Measurements from ENCODE around the gene HAPLN1.

Gene HAPLN1

DNA sequence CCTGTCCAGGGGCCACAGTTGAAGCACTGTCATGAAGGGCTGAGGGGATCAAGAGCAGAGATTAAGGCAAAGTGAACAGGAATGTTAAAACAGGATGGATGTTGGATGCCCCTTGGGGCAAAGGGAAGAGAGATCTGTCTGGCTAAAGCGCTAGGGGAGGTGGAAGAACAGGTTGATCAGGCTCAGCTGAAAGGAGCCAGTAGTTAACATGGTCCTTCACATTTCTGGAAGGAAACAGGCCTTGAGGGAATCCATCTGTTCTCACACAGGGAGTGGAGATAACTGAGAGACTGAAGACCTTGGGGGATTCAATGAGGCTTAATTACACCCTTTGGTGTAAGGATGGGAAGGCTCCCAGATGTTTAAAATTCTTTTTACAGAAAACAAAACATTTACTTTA lies 5.8 kb downstream of the HAPLN1 start (continued):
- TF ChIP-seq ZNF211 (tag by site-specific recombination; IDR thresholded peaks at IDR 0.05; ENCODE audit: low read depth) (no peak), ZNF776 (tag by site-specific recombination; IDR thresholded peaks at IDR 0.05; ENCODE audit: borderline replicate concordance) (no peak)

DNA sequence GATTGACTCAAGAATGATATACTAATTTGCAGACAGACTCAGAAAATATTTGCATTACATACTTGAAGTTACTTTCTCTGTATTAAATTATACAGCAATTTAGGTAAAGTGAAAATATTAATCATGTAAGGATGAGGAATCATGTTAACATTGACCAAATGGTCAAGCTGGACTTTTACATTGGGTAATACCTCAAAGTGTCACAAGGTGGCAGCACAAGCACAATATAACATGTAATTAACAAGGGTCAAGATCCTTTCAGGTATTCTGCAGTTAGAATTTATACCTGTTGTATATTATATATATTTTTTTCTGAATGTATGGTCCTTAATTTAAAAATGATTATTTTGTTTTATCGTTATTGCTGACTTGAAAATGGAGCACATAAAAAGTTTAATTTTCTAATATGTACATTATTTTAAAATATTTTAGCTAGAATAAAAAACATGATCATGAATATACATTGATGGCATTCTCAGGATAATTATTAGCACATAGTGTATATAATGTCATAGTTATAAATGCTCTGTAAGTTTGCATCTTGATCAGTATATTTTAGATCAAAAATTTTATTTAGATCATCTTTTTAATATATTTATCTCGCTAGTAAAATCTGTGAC lies 8.6 kb downstream of the HAPLN1 start:
- CTCF ChIA-PET: interaction anchor here (0.5 to 1.9 kb wide), 18 partner anchors 9 to 1811 kb away, joined by 3 to 9 read pairs (median 3); partner anchors contain the start of gene HAPLN1
- no peak overlapping the region for H3K4me3 ChIP-seq (ENCODE audit: low read depth, low read length)
- no peaks in the 10 kb centered on the region for H3K36me3 ChIP-seq (ENCODE audit: control insufficient read depth in 2 of 2, insufficient read depth in 1 of 2, low read length in 2 of 2)
- POLR2A ChIA-PET: no interaction called here
- H3K27ac ChIP-seq (ENCODE audit: extremely low read depth, low read depth, low read length): no peak overlapping the region
- TF ChIP-seq ZNF174 (tag by site-specific recombination; IDR thresholded peaks at IDR 0.05) (no peak), ZSCAN30 (tag by site-specific recombination; IDR thresholded peaks at IDR 0.05) (no peak), SP7 (tag by site-specific recombination; IDR thresholded peaks at IDR 0.05) (peak; percentile 34; the same call in 1 of the 2 replicates), ZNF311 (tag by site-specific recombination; IDR thresholded peaks at IDR 0.05; ENCODE audit: borderline replicate concordance) (no peak), ZNF654 (tag by site-specific recombination; IDR thresholded peaks at IDR 0.05; ENCODE audit: low read depth) (peak; percentile 70), ZNF132 (tag by site-specific recombination; IDR thresholded peaks at IDR 0.05; ENCODE audit: borderline replicate concordance) (no peak)
- TF ChIP-seq, protein P1, sequence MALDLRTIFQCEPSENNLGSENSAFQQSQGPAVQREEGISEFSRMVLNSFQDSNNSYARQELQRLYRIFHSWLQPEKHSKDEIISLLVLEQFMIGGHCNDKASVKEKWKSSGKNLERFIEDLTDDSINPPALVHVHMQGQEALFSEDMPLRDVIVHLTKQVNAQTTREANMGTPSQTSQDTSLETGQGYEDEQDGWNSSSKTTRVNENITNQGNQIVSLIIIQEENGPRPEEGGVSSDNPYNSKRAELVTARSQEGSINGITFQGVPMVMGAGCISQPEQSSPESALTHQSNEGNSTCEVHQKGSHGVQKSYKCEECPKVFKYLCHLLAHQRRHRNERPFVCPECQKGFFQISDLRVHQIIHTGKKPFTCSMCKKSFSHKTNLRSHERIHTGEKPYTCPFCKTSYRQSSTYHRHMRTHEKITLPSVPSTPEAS (tag by site-specific recombination; IDR thresholded peaks at IDR 0.05): no peak
- H3K9me3 ChIP-seq (ENCODE audit: control insufficient read depth, insufficient read depth, low read depth, low read length): no peaks in the 10 kb centered on the region
- H3K4me1 ChIP-seq (ENCODE audit: control insufficient read depth, insufficient read depth, low read length): no peaks in the 10 kb centered on the region

DNA sequence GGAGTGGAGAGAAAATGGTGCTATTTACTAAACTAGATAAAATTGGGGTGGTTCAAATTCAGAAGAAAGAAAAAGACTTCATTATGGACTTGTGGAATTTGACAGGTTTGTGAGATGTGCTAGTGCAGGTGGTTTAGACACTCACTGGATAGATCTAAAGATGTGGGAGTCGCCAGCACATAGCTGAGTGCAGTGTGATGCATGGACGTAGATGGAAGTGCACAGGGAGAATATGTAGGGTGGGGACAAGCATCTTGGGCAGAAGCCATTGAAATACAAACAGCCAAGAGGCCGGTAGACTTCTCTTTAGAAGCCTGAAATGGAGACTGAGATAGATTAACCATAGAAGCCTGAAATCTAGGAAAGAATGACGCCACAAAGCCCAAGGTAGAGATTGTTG lies 10.7 kb downstream of the HAPLN1 start:
- H3K4me3 ChIP-seq (ENCODE audit: low read depth, low read length): no peak overlapping the region
- POLR2A ChIA-PET: no interaction called here

More for the DNA sequence above, 10.7 kb downstream of the HAPLN1 start:
- Histone ChIP-seq H3K36me3 (ENCODE audit: control insufficient read depth in 2 of 2, insufficient read depth in 1 of 2, low read length in 2 of 2) (no peaks in the 10 kb centered on the region), H3K9me3 (ENCODE audit: control insufficient read depth, insufficient read depth, low read depth, low read length) (no peaks in the 10 kb centered on the region), H3K4me1 (ENCODE audit: control insufficient read depth, insufficient read depth, low read length) (no peaks in the 10 kb centered on the region), H3K27ac (ENCODE audit: extremely low read depth, low read depth, low read length) (no peak overlapping the region)
- CTCF ChIA-PET: interaction anchor here (0.6 to 1.0 kb wide), 3 partner anchors 10 to 255 kb away, joined by 3 read pairs; no protein-coding TSS in a partner anchor
- TF ChIP-seq ZSCAN23 (tag by site-specific recombination; IDR thresholded peaks at IDR 0.05): no peak
- no peak for TF ChIP-seq ZNF701 (tag by site-specific recombination; IDR thresholded peaks at IDR 0.05)
- no peak for TF ChIP-seq KLF7 (tag by site-specific recombination; IDR thresholded peaks at IDR 0.05; ENCODE audit: borderline replicate concordance)
- no peak for TF ChIP-seq ZNF600 (tag by site-specific recombination; IDR thresholded peaks at IDR 0.05)
- TF ChIP-seq ZNF660 (tag by site-specific recombination; IDR thresholded peaks at IDR 0.05): no peak
- TF ChIP-seq, protein P2, sequence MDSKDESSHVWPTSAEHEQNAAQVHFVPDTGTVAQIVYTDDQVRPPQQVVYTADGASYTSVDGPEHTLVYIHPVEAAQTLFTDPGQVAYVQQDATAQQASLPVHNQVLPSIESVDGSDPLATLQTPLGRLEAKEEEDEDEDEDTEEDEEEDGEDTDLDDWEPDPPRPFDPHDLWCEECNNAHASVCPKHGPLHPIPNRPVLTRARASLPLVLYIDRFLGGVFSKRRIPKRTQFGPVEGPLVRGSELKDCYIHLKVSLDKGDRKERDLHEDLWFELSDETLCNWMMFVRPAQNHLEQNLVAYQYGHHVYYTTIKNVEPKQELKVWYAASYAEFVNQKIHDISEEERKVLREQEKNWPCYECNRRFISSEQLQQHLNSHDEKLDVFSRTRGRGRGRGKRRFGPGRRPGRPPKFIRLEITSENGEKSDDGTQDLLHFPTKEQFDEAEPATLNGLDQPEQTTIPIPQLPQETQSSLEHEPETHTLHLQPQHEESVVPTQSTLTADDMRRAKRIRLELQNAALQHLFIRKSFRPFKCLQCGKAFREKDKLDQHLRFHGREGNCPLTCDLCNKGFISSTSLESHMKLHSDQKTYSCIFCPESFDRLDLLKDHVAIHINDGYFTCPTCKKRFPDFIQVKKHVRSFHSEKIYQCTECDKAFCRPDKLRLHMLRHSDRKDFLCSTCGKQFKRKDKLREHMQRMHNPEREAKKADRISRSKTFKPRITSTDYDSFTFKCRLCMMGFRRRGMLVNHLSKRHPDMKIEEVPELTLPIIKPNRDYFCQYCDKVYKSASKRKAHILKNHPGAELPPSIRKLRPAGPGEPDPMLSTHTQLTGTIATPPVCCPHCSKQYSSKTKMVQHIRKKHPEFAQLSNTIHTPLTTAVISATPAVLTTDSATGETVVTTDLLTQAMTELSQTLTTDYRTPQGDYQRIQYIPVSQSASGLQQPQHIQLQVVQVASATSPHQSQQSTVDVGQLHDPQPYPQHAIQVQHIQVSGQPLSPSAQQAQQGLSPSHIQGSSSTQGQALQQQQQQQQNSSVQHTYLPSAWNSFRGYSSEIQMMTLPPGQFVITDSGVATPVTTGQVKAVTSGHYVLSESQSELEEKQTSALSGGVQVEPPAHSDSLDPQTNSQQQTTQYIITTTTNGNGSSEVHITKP (tag by site-specific recombination; IDR thresholded peaks at IDR 0.05): no peak
- TF ChIP-seq, protein P3, sequence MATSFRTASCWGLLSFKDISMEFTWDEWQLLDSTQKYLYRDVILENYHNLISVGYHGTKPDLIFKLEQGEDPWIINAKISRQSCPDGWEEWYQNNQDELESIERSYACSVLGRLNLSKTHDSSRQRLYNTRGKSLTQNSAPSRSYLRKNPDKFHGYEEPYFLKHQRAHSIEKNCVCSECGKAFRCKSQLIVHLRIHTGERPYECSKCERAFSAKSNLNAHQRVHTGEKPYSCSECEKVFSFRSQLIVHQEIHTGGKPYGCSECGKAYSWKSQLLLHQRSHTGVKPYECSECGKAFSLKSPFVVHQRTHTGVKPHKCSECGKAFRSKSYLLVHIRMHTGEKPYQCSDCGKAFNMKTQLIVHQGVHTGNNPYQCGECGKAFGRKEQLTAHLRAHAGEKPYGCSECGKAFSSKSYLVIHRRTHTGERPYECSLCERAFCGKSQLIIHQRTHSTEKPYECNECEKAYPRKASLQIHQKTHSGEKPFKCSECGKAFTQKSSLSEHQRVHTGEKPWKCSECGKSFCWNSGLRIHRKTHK (tag by site-specific recombination; IDR thresholded peaks at IDR 0.05): no peak
- TF ChIP-seq ZBTB1 (tag by site-specific recombination; IDR thresholded peaks at IDR 0.05): no peak
- no peak for TF ChIP-seq ZNF114 (tag by site-specific recombination; IDR thresholded peaks at IDR 0.05)
- no peak for TF ChIP-seq ZNF24 (tag by site-specific recombination; IDR thresholded peaks at IDR 0.05)
- no peak for TF ChIP-seq MZF1 (tag by site-specific recombination; IDR thresholded peaks at IDR 0.05; ENCODE audit: borderline replicate concordance)
- TF ChIP-seq SCRT1 (tag by site-specific recombination; IDR thresholded peaks at IDR 0.05; ENCODE audit: borderline replicate concordance): no peak
- no peak for TF ChIP-seq ZNF155 (tag by site-specific recombination; IDR thresholded peaks at IDR 0.05)
- TF ChIP-seq ZNF202 (tag by site-specific recombination; IDR thresholded peaks at IDR 0.05; ENCODE audit: borderline replicate concordance): no peak
- TF ChIP-seq ZNF558 (tag by site-specific recombination; IDR thresholded peaks at IDR 0.05): no peak

All from HEK293 (cell line).